ENCODE data around the gene EIF2D. TPM values are rescaled to one million over a fixed set of nuclear protein-coding genes. Genes with fewer than 3 reads are reported as not detected.
A peak's percentile ranks its signal among the peaks of the same experiment; 100 is the strongest.

EIF2D gene
- total RNA-seq, 4 donors from 2014 or later = 20.0 to 66.0 (median 34.9) TPM

GRCh38 chr1:206657751-206658150, 45.5 kb upstream of the EIF2D start:
- TF ChIP-seq, protein P1, sequence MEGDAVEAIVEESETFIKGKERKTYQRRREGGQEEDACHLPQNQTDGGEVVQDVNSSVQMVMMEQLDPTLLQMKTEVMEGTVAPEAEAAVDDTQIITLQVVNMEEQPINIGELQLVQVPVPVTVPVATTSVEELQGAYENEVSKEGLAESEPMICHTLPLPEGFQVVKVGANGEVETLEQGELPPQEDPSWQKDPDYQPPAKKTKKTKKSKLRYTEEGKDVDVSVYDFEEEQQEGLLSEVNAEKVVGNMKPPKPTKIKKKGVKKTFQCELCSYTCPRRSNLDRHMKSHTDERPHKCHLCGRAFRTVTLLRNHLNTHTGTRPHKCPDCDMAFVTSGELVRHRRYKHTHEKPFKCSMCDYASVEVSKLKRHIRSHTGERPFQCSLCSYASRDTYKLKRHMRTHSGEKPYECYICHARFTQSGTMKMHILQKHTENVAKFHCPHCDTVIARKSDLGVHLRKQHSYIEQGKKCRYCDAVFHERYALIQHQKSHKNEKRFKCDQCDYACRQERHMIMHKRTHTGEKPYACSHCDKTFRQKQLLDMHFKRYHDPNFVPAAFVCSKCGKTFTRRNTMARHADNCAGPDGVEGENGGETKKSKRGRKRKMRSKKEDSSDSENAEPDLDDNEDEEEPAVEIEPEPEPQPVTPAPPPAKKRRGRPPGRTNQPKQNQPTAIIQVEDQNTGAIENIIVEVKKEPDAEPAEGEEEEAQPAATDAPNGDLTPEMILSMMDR (IDR thresholded peaks at IDR 0.05) = no peak
- Histone ChIP-seq H3K36me3 (no peaks in the 10 kb centered on the region), H3K27me3 (no peaks in the 10 kb centered on the region), H3K4me3 (no peak overlapping the region), H3K27ac (peak overlapping the region in 1 of 4 donors; percentile 25), H3K9me3 (no peaks in the 10 kb centered on the region), H3K4me1 (peaks cover 0 to 12% (median 1%) of the 10 kb centered on the region in 4 donors)
- DNase-seq = no peak

DNA sequence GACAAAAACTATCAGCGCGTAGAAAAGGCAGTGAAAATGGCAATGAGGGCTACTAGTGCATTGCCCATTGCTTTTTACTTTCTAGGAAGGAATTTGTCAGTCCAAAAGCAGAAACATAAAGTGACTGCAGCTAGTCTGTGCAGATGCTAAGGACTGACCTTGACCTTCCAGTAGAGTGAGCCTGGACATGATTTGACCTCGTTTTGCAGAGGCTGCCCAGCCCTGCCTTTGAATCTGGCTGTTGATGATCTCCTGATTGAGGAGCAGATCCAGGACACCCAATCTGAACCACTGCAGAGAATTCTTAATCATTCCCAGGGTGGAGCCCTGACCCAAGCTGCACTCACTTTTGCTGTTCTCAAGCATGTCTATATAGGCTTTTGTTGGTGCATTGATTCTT, 44.7 kb upstream of the EIF2D start:
- no peak overlapping the region for H3K4me3 ChIP-seq
- H3K36me3 ChIP-seq = no peaks in the 10 kb centered on the region
- no peak overlapping the region for H3K27ac ChIP-seq
- peaks cover 0 to 12% (median 1%) of the 10 kb centered on the region in 4 donors for H3K4me1 ChIP-seq
- no peak for DNase-seq
- no peaks in the 10 kb centered on the region for H3K27me3 ChIP-seq
- H3K9me3 ChIP-seq = no peaks in the 10 kb centered on the region
- TF ChIP-seq, protein P1 (IDR thresholded peaks at IDR 0.05) = no peak
- no peak for TF ChIP-seq POLR2A (IDR thresholded peaks at IDR 0.05)

DNA sequence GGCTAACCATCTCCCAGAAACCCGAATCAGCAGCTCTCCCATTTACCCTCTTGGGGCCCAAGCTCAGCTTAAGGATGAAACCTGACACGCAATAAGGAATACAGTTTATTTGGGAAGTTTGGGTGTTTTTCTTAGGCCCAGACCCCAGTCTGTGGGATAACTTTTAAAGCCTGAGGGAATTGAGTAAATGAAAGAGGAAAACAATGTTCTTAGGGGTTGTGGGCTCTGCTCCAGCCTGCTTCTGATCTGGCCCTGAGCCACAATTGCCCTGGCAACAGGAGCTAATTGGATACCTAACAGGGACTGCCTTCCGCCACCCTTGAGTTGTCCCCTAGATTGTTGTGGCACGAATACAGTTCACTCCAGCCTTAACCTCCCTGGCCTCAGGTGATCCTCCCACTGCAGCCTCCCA, 43.2 kb upstream of the EIF2D start:
- Histone ChIP-seq H3K4me3 (no peak overlapping the region), H3K4me1 (peaks cover 0 to 12% (median 1%) of the 10 kb centered on the region in 4 donors), H3K27ac (no peak overlapping the region), H3K27me3 (no peaks in the 10 kb centered on the region), H3K36me3 (no peaks in the 10 kb centered on the region), H3K9me3 (no peaks in the 10 kb centered on the region)
- DNase-seq = no peak
- TF ChIP-seq, protein P1 (IDR thresholded peaks at IDR 0.05) = no peak
- no peak for TF ChIP-seq POLR2A (IDR thresholded peaks at IDR 0.05)

- Histone ChIP-seq H3K36me3 (no peaks in the 10 kb centered on the region), H3K4me3 (no peak overlapping the region), H3K9me3 (no peaks in the 10 kb centered on the region), H3K4me1 (peaks cover 0 to 11% (median 1%) of the 10 kb centered on the region in 4 donors), H3K27ac (no peak overlapping the region), H3K27me3 (no peaks in the 10 kb centered on the region)
- no peak for TF ChIP-seq POLR2A (IDR thresholded peaks at IDR 0.05)
- TF ChIP-seq, protein P1 (IDR thresholded peaks at IDR 0.05) = no peak
- DNase-seq = no peak
Observed at GRCh38 chr1:206654828-206655227, 42.6 kb upstream of the EIF2D start.

- TF ChIP-seq, protein P1 (IDR thresholded peaks at IDR 0.05) = no peak
- no peak for TF ChIP-seq POLR2A (IDR thresholded peaks at IDR 0.05)
- H3K36me3 ChIP-seq = no peaks in the 10 kb centered on the region
- H3K27ac ChIP-seq = no peak overlapping the region
- H3K27me3 ChIP-seq = no peaks in the 10 kb centered on the region
- no peak for DNase-seq
- H3K4me1 ChIP-seq = peaks cover 0 to 2% (median 0%) of the 10 kb centered on the region in 4 donors
- no peak overlapping the region for H3K4me3 ChIP-seq
- no peaks in the 10 kb centered on the region for H3K9me3 ChIP-seq
Observed at GRCh38 chr1:206653715-206654459, 41.6 kb upstream of the EIF2D start.

Measured in Peyer's patch (tissue), 4 donors.